ENCODE measurements around the gene CPTP.
"Not testable (repeated sequence)": the region's sequence is repeated elsewhere in the genome, so short reads cannot be mapped to it uniquely, and the experiment has no call there.

Gene CPTP

GRCh38 chr1:1305300-1306069 is 19.1 kb upstream of the CPTP start:
- no peak overlapping the region for H3K4me3 ChIP-seq (ENCODE audit: low read depth, low read length)

DNA sequence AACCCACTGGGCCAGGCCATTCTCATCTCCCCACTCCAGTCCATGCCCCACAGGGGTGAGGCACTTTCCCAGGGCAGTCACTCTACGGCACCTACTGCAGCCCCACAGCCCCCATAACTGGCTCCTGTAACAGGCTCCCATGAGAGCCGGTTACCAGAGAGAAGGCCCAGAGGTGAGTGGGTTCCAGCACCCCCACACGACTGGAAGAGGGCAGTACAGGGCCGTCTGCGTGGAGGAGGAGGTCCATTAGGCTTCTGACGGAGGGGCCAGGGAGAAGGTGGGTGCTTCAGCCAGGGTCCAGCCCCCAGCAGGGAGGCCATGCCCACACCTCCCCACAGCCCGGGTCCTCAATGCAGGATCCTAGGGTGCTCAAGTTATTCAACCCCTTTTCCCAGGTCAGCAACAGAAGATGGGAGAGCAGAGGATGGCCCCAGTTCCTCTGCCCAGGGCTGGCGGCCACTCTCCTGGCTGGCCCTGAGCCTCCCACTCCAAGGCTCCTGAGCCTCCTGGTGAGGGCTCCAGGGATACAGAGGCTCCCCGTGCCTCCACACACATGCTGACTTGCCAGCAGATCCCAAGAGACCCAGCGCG is 18.4 kb upstream of the CPTP start:
- H3K4me3 ChIP-seq (ENCODE audit: low read depth, low read length), result no peak overlapping the region

GRCh38 chr1:1306661-1307260 is 17.8 kb upstream of the CPTP start:
- H3K4me3 ChIP-seq (ENCODE audit: low read depth, low read length), result peak overlapping the region; percentile 53

- peak overlapping the region; percentile 53 for H3K4me3 ChIP-seq (ENCODE audit: low read depth, low read length)
Measured at GRCh38 chr1:1307261-1307922, 17.2 kb upstream of the CPTP start.

DNA sequence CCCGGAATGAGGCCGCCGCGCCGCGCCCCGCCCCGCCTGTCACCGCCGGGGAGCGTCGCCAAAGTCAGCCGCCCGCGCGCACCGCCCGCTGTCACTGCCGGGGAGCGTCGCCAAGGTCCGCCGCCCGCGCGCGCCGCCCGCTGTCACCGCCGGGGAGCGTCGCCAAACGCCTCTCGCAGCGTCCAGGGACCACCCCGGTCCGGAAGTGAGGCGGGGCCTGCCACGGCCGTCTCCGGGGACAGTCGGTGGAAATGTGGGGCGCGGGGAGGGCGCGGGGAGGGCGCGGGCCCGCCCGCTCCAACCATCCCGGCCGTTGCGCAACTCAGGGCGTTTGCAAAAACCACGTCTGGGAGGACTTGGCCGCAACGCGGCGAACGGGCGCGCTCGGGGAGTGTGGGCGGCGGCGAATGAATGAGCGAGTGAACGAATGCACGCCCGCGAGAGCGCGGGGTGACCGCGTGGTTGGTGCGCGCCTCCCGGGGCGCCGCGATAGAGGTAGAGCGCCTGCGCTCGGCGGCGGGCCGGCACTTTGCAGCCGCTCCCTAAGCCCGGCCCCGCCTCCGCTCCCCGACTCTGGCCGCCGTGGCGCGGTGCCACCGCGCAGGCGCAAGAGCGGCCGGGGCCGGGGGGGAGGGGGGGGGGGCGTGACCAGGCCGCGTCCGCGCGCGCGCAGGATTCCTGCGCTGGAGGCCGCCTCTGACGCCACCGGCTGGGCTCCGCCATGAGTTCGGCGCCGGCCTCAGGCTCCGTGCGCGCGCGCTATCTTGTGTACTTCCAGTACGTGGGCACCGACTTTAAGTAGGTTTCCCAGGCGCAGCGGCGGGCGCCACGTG is 16.5 kb upstream of the CPTP start, which contains the start of the genes ACAP3 and PUSL1:
ACAP3 (minus strand) TSS at position 8 of the 833 bp plus-strand sequence. CDS start 115 bp downstream, outside the sequence.
PUSL1 (plus strand) TSS at position 675 of the 833 bp plus-strand sequence; CDS start at position 722, 47 bp downstream.
- peak within 1 kb of the TSS; percentile 68 for H3K4me3 ChIP-seq (ENCODE audit: low read depth, low read length)

DNA sequence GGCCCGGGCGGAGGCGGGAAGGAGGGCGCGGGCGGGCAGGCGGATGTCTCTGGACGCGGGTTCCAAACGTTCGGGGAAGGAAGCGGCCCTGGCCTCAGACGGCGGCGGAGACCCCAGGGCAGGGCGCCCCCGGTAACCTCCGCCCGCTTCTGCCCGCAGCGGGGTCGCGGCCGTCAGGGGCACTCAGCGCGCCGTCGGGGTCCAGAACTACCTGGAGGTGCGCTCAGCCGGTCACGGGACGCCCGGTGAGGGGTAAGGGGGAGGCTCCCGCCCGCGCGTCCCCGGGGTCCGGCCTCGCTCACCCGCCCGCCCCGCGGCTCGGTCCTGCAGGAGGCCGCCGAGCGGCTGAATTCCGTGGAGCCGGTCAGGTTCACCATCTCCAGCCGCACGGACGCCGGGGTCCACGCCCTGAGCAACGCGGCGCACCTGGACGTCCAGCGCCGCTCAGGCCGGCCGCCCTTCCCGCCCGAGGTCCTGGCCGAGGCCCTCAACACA is 15.8 kb upstream of the CPTP start:
- peak overlapping the region; percentile 68 for H3K4me3 ChIP-seq (ENCODE audit: low read depth, low read length)

GRCh38 chr1:1309251-1310108 is 15.1 kb upstream of the CPTP start:
- H3K4me3 ChIP-seq (ENCODE audit: low read depth, low read length), result peak overlapping the region; percentile 68

- no peak overlapping the region for H3K4me3 ChIP-seq (ENCODE audit: low read depth, low read length)
Measured at GRCh38 chr1:1310109-1310385, 14.6 kb upstream of the CPTP start.

DNA sequence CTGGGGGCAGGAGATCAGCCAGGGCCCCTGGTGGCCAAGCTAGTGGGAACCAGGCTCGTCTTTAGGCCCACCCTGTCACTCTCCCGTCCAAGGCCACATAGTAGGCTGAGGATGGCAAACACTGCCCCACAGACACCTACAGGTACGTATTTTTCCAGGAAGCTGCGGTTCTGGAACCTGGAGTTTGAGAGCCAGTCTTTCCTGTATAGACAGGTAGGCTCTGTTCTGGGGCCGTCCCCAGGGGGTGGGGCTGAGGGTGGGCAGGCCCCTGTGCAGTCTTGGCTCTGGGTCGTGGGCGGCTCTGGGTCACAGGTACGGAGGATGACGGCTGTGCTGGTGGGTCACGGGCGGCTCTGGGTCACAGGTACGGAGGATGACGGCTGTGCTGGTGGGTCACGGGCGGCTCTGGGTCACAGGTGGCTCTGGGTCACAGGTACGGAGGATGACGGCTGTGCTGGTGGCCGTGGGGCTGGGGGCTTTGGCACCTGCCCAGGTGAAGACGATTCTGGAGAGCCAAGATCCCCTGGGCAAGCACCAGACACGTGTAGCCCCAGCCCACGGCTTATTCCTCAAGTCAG is 14.0 kb upstream of the CPTP start:
- H3K4me3 ChIP-seq (ENCODE audit: low read depth, low read length), result no peak overlapping the region

GRCh38 chr1:1311107-1312104 is 13.2 kb upstream of the CPTP start:
- H3K4me3 ChIP-seq (ENCODE audit: low read depth, low read length), result no peak overlapping the region

DNA sequence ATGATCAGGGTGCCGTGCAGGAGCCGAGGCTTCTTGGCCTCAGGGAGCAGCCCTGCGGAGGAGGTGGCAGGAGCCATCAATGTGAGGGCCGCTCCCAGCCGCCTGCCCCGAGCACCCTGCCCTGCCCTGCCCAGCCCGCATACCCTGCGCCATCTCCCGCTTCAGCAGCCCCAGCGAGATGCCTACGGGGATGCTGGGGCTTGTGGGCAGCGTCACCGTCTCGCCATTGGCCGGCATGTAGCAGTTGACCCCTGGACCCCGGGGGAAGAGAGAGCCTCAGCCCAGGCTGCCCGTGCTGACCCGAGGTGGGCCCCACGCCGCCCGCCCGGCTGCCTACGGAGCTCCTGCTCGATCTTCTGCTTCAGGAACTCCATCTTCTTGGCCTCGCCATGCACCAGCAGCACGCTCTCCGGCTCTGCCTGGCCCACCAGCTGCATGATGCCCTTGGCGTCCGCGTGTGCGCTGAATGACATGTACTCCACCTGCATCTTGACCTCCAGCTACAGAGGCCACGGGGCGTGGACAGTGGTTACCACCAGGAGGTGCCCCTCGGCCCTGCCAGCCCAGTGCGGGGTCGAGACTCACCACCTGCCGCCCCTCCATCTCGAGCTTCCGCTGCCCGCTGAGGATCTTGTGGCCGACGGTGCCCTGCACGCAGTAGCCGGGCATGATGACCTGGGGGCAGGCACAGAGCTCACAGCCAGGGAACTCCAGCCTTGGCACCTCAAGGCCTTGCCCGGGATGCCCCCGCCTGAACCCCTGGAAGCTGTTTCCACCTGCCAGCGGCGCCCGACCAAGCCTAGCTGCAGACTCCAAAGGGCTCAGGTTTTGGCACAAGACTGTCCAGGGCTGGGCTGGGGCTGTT is 11.9 kb upstream of the CPTP start:
- H3K4me3 ChIP-seq (ENCODE audit: low read depth, low read length), result no peak overlapping the region

DNA sequence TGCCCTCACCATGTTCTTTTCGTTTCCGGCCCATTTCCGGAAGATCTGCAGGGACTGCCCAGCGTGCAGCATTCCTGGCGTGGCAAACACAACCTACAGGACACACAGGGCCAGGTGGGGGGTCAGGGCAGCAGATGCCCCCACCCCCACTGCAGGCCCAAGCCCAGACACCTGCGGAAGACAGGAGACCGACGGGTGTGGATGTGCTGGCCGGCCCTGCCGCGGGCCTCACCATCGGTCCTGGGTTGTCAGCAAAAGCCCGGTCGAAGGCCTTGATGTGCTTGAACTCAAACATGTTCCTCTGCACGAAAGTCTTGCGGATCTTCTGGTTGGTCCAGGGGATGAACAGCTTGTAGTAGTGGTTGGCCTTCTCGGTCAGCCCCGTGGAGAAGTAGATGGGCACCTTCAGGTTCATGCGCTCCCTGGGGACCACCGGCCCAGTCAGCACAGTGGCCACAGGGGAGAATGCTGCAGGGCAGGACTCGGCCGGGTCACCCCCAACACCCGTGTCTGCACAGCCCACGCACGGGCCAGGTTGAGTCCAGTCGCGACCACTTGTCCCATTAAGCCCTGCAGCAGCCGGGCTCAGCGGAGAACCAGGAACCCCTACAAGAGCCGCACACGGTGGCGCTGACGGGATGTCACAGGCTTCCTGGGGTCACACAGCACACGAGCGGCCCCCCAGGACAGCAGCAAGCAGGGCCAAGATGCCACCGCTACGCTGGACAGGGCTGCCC is 10.9 kb upstream of the CPTP start:
- no peak overlapping the region for H3K4me3 ChIP-seq (ENCODE audit: low read depth, low read length)

- H3K4me3 ChIP-seq (ENCODE audit: low read depth, low read length), result no peak overlapping the region
Measured at GRCh38 chr1:1314237-1314586, 10.4 kb upstream of the CPTP start.

GRCh38 chr1:1314678-1315335 is 9.8 kb upstream of the CPTP start:
- H3K4me3 ChIP-seq (ENCODE audit: low read depth, low read length), result no peak overlapping the region

DNA sequence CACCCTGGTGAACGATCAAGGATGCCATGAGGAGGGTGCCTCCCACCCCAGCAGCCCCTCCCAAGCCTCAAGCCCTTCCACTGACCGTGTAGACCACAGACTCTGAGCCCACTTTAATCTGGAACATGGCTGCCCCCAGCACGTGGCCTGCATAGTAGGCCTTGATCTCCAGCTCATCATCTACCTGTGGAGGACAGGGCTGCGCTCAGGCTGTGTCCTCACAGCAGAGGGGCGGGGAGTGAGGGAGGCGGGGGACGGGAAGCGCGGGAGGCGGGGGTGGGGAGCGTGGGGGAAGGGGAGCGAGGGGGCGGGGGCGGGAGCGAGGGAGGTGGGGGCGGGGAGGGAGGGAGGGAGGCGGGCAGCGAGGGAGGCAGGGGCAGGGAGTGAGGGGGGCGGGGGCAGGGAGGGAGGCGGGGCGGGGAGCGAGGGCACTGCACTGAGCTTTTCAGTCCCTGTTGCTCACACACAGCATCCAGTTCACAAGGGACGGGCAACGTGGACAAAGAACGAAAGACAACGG is 9.1 kb upstream of the CPTP start:
- no peak overlapping the region for H3K4me3 ChIP-seq (ENCODE audit: low read depth, low read length)

DNA sequence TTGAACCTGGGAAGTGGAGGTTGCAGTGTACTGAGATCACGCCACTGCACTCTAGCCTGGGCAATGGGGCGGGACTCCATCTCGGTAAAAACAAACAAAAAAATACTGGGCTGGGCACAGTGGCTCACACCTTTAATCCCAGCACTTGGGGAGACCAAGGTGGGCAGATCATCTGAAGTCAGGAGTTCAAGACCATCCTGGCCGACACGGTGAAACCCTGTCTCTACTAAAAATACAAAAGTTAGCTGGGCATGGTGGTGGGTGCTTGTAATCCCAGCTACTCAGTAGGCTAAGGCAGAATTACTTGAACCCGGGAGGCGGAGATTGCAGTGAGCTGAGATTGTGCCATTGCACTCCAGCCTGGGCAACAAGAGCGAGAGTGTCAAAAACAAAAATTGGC is 8.4 kb upstream of the CPTP start:
- not testable (repeated sequence) for H3K4me3 ChIP-seq (ENCODE audit: low read depth, low read length)

Measured in iPS-11a (cell line).